Osteoblast (primary cell): Measurements from ENCODE around the gene LRMDA. TPM values are rescaled to one million over a fixed set of nuclear protein-coding genes. Genes with fewer than 3 reads are reported as not detected.

Source experiments
- DNase-seq: peaks from one replicate; pipeline ENCODE4 v3.0.0; 2011; ENCODE audit warnings: low spot score, mixed read lengths; ENCODE audit not compliant: insufficient read length; ENCODE audit errors: missing footprints
- H2AFZ ChIP-seq: 2 replicates; pipeline ENCODE4 v1.6.0; 2011; ENCODE audit warnings: mild to moderate bottlenecking, low read length
- H3K27ac ChIP-seq: 2 replicates; pipeline ENCODE4 v1.5.1; 2011; ENCODE audit warnings: mild to moderate bottlenecking, low read depth, low read length, moderate library complexity
- H3K27me3 ChIP-seq: 2 replicates; pipeline ENCODE4 v1.6.0; 2012; ENCODE audit warnings: mild to moderate bottlenecking, control low read depth, inconsistent platforms, low read length, moderate library complexity; ENCODE audit not compliant: insufficient read depth
- H3K36me3 ChIP-seq: 2 replicates; pipeline ENCODE4 v1.5.1; 2011; ENCODE audit warnings: mild to moderate bottlenecking, low read length, control low read depth, moderate library complexity; ENCODE audit not compliant: insufficient read depth
- H3K4me1 ChIP-seq: 2 replicates; pipeline ENCODE4 v1.5.1; 2011; ENCODE audit warnings: mild to moderate bottlenecking, low read length, control low read depth, moderate library complexity; ENCODE audit not compliant: insufficient read depth
- H3K4me2 ChIP-seq: 2 replicates; pipeline ENCODE4 v1.6.0; 2011; ENCODE audit warnings: mild to moderate bottlenecking, low read length; ENCODE audit not compliant: insufficient read depth
- H3K4me3 ChIP-seq: fragments of 200-600 bp; sonication (generic); 3 replicates; pipeline ENCODE4 v1.5.1; 2012; ENCODE audit warnings: mild to moderate bottlenecking, low read length, inconsistent platforms; ENCODE audit not compliant: insufficient read depth
- H3K79me2 ChIP-seq: 2 replicates; pipeline ENCODE4 v1.6.0; 2012; ENCODE audit warnings: mild to moderate bottlenecking, low read length, control low read depth, inconsistent platforms; ENCODE audit not compliant: insufficient read depth
- H3K9me3 ChIP-seq: 2 replicates; pipeline ENCODE4 v1.5.1; 2011; ENCODE audit warnings: low read depth, low read length, control low read depth
- H4K20me1 ChIP-seq: 2 replicates; pipeline ENCODE4 v1.6.0; 2012; ENCODE audit warnings: mild to moderate bottlenecking, low read length, control low read depth; ENCODE audit not compliant: insufficient read depth
- CTCF ChIP-seq: IDR thresholded peaks from 2 replicates; pipeline ENCODE4 v1.5.1; 2011; ENCODE audit warnings: mild to moderate bottlenecking, low read depth, low read length, moderate library complexity; ENCODE audit errors: extremely low read depth
- total RNA-seq: library from RNA; depleted of rRNA; stranded (reverse); fragments of >200 nt; gene quantifications from 2 replicates; pipeline ENCODE4 v1.2.3, GENCODE V29; 2012

Gene LRMDA
- total RNA-seq, 1 donor = 18.5 TPM

GRCh38 chr10:75446508-75446907 is 15.1 kb downstream of the LRMDA start:
- Histone ChIP-seq H3K4me2 (no peak overlapping the region), H3K79me2 (no peaks in the 10 kb centered on the region), H3K4me3 (no peak overlapping the region), H3K36me3 (no peaks in the 10 kb centered on the region), H3K27ac (no peak overlapping the region), H3K4me1 (no peaks in the 10 kb centered on the region), H3K27me3 (peaks cover under 1% of the 10 kb centered on the region), H3K9me3 (peaks cover 7% of the 10 kb centered on the region), H4K20me1 (no peaks in the 10 kb centered on the region), H2AFZ (no peak overlapping the region)
- no peak for TF ChIP-seq CTCF
- no peak for DNase-seq

GRCh38 chr10:75448166-75448565 is 16.7 kb downstream of the LRMDA start:
- TF ChIP-seq CTCF = no peak

GRCh38 chr10:75449382-75450074 is 18.1 kb downstream of the LRMDA start:
- no peak overlapping the region for H2AFZ ChIP-seq
- H3K27me3 ChIP-seq = peaks cover 4% of the 10 kb centered on the region
- peaks cover 5% of the 10 kb centered on the region for H3K4me1 ChIP-seq
- H3K9me3 ChIP-seq = peaks cover 4% of the 10 kb centered on the region
- H3K79me2 ChIP-seq = no peaks in the 10 kb centered on the region
- no peaks in the 10 kb centered on the region for H4K20me1 ChIP-seq
- no peak for TF ChIP-seq CTCF
- H3K36me3 ChIP-seq = no peaks in the 10 kb centered on the region
- no peak overlapping the region for H3K4me3 ChIP-seq
- H3K27ac ChIP-seq = no peak overlapping the region
- no peak overlapping the region for H3K4me2 ChIP-seq
- no peak for DNase-seq

More at GRCh38 chr10:75448166-75448565, 16.7 kb downstream of the LRMDA start:
- DNase-seq = no peak
- peaks cover 5% of the 10 kb centered on the region for H3K4me1 ChIP-seq
- H2AFZ ChIP-seq = no peak overlapping the region
- no peaks in the 10 kb centered on the region for H3K36me3 ChIP-seq
- no peak overlapping the region for H3K4me3 ChIP-seq
- H4K20me1 ChIP-seq = no peaks in the 10 kb centered on the region
- no peaks in the 10 kb centered on the region for H3K79me2 ChIP-seq
- peaks cover 4% of the 10 kb centered on the region for H3K27me3 ChIP-seq
- H3K27ac ChIP-seq = no peak overlapping the region
- peaks cover 7% of the 10 kb centered on the region for H3K9me3 ChIP-seq
- H3K4me2 ChIP-seq = no peak overlapping the region

GRCh38 chr10:75450075-75450445 is 18.6 kb downstream of the LRMDA start:
- H3K27ac ChIP-seq = no peak overlapping the region
- H3K79me2 ChIP-seq = no peaks in the 10 kb centered on the region
- no peak for DNase-seq
- H3K27me3 ChIP-seq = peaks cover 4% of the 10 kb centered on the region
- H3K36me3 ChIP-seq = no peaks in the 10 kb centered on the region
- peaks cover 5% of the 10 kb centered on the region for H3K4me1 ChIP-seq
- no peak overlapping the region for H3K4me2 ChIP-seq
- H2AFZ ChIP-seq = no peak overlapping the region
- no peaks in the 10 kb centered on the region for H4K20me1 ChIP-seq
- H3K4me3 ChIP-seq = no peak overlapping the region
- peaks cover 4% of the 10 kb centered on the region for H3K9me3 ChIP-seq
- no peak for TF ChIP-seq CTCF
